Fibroblast of the aortic adventitia (primary cell): Measurements from ENCODE around the gene CSTPP1. TPM values are rescaled to one million over a fixed set of nuclear protein-coding genes. Genes with fewer than 3 reads are reported as not detected.

ENCODE experiments used
- DNase-seq: peaks from one replicate; pipeline ENCODE4 v3.0.0-alpha.2; 2010; ENCODE audit warnings: low read depth
- H3K4me3 ChIP-seq: 2 replicates; pipeline ENCODE4 v1.5.1; 2011; ENCODE audit warnings: low read depth, mild to moderate bottlenecking, control low read depth, low read length, moderate library complexity
- total RNA-seq: library from RNA; depleted of rRNA; stranded (reverse); fragments of >200 nt; gene quantifications from 2 replicates; pipeline ENCODE4 v1.2.3, GENCODE V29; 2012; ENCODE audit warnings: low replicate concordance
- TF ChIP-seq, protein P1 (sequence below): IDR thresholded peaks from 2 replicates; pipeline ENCODE4 v1.5.1; 2011; ENCODE audit warnings: mild to moderate bottlenecking, low read length, control low read depth, inconsistent platforms; ENCODE audit not compliant: insufficient read depth

Gene CSTPP1
- total RNA-seq, 1 donor: 34.9 TPM

DNA sequence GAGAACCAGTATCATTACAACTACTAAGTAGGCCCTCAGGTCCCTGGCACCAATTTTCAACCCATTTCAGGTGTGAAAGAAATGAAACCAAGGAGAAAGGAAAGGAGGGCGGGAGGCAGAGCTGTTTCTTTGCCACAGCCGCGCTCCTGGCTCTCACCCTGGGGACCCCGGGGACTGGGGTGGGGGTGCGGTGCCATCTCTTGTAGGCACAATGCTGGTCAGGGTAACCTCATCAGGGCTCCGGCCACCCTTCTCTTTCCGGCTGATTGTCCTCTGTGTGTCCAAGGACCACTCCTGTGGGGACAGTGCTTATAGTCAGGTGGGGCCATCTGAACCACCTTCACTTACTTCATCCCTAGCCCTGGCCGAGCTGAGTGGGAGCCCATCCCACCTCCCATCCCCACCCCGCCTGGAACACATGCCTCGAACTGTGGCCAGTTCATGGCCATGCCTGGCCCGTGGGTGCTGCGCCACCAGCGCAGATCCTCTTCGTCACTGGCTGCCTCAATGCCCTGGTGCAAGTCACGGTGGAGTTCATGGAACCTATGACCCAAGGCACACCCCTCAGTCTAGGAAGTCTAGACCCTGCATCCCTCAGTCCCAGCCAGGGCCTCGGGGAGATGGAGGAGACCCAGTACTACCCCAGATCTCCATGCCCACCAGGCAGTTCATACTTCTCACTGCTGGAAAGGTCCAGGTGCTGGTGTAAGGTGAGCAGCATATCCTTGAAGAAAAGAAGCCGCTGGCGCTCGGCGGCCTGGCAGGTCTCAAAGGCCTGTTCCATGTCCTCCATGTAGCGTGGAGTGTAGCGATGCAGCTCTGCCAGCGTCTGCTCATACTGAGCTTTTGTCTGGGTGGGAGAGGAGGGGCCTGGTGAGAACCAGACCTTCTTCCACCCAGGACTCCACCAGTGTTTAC is 242.4 kb downstream of the CSTPP1 start:
- no peak for DNase-seq
- H3K4me3 ChIP-seq: no peak overlapping the region
- TF ChIP-seq, protein P1, sequence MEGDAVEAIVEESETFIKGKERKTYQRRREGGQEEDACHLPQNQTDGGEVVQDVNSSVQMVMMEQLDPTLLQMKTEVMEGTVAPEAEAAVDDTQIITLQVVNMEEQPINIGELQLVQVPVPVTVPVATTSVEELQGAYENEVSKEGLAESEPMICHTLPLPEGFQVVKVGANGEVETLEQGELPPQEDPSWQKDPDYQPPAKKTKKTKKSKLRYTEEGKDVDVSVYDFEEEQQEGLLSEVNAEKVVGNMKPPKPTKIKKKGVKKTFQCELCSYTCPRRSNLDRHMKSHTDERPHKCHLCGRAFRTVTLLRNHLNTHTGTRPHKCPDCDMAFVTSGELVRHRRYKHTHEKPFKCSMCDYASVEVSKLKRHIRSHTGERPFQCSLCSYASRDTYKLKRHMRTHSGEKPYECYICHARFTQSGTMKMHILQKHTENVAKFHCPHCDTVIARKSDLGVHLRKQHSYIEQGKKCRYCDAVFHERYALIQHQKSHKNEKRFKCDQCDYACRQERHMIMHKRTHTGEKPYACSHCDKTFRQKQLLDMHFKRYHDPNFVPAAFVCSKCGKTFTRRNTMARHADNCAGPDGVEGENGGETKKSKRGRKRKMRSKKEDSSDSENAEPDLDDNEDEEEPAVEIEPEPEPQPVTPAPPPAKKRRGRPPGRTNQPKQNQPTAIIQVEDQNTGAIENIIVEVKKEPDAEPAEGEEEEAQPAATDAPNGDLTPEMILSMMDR: no peak

DNA sequence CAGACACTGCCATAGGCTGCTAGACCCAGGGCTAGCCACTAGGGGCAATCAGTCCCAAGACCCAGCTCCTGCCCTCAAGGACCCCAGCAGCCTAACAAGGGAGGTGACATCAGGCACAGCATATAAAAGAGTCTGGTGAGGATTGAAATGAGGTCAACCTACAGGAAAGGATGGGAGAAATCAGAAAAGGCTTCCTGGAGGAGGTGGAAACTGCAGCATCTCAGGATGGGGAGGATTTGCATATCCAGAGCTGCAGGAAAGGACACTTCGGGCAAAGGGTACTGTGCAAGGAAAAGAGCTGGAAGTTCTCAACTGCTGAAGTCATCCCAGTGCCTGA is 243.1 kb downstream of the CSTPP1 start:
- no peak overlapping the region for H3K4me3 ChIP-seq
- TF ChIP-seq, protein P1: peak; percentile 76
- peak; percentile 46 for DNase-seq

DNA sequence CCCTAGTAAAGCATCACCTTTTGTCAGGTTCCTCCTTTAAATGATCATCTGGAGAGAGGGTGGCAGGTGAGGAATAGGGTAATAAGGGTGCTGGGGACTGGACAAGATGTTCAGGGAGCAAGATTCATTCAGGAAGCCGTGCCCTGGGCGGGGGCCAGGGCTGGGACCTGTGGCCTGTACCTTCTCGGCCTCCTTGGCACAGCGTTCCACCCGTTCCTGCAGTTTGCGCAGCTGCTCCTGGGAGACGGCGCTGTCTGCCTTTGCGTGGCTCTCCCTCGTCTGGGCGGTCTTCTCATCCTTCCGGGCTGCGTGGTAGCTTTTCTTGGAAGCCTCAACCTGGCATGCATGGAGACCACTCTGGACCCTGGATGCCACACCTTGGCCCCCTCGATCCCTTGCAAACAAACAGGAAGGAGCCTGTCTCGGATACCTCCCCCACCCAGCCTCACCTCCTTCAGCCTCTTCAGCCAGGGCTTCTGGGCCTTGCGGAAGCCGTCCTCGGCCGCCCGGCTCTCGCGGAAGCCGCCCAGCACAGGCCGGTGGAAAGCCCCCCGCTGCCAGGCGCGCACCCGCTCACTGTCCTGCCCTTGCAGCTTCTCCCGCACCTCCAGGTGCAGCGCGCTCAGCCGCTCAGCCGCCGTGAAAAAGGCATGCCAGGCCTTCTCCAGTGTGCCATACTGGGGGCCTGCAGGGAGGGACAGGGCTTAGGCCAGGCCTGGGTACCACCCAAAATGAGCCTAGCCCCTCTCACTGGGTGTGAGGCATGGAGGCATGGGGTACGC is 243.6 kb downstream of the CSTPP1 start:
- no peak overlapping the region for H3K4me3 ChIP-seq
- DNase-seq: no peak
- TF ChIP-seq, protein P1: no peak

DNA sequence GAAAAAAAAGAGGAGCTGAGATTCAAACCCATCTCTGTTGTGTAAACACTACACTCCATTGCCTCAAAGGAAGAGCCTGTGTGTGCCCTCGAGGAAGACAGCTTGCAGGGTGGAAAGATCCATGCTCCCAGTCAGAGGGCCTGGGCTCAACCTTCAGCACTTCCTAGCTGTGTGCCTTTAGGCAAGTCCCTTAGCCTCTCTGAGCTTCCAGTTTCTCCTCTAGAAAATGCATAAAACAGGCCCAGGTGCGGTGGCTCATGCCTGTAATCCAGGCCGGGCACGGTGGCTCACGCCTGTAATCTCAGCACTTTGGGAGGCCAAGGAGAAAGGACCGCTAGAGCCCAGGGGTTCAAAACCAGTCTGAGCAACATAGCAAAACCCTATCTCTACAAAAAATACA is 244.7 kb downstream of the CSTPP1 start:
- no peak for DNase-seq
- no peak overlapping the region for H3K4me3 ChIP-seq
- TF ChIP-seq, protein P1: no peak

DNA sequence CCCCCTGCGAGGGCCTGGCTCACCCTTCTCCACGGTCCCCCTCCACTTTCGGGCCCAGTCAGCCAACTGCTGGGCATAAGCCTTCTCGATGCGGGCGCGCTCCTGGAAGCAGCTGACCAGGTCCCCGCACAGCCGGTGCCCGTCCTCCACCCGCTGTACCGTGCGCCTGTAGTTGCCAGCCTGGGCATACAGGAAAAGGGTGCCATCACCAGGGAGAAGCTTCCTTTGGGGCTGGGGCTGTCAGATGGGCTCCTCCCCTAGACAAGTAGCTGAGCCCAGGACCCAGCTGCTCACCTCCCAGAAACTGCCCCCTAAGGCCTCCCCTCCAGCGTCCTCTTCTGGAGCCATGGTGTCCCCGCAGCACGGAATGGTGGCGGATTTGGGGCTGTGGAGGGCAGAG is 245.8 kb downstream of the CSTPP1 start:
- no peak for DNase-seq
- H3K4me3 ChIP-seq: no peak overlapping the region
- TF ChIP-seq, protein P1: no peak

DNA sequence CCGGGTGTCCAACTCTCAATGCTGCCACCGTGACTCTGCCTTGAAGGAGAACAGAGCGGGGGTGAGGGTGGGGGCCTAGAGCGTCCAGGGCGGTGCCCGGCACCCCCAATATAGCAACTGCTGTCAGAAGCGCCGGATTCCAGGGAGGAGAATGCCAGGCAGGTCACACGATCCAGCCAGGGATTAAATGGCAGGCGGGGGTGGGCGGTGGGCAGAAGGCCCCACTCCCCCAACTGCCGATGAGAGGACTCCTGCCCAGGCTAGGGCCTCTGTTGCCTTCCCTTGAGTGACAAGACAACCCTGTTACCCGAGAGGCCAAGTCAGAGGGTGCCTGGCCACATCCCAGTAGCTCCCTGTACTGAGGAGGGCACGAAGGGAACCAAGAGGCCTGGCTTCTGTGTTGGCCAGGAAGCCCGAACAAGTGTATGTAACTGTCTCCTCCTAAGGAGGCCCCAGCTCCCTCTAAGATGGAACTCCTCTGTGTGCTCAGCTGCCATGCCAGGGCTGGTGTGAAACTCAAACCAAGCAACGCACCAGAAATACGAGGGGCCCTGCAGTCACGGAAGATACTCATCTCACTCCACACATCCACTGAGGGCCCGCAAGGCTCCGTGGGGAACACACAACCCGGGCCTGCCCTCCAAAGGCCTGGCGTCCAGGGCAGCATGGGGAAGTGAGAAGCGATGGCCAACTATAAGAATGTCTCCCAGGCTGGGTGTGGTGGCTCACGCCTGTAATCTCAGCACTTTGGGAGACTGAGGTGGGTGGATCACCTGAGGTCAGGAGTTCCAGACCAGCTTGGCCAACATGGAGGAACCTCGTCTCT is 246.7 kb downstream of the CSTPP1 start:
- TF ChIP-seq, protein P1: no peak
- H3K4me3 ChIP-seq: no peak overlapping the region
- DNase-seq: no peak
